ENCODE data around the gene YIPF3. TPM values are rescaled to one million over a fixed set of nuclear protein-coding genes. Genes with fewer than 3 reads are reported as not detected.

YIPF3 gene
- polyA plus RNA-seq, 1 of the 3 experiments (the other 2 are of a cell fraction), result 219 TPM

- 63% methylated on average over 9 of the region's 10 CpGs for WGBS (ENCODE audit: low lambda C conversion rate)
- TF ChIP-seq MXI1 (IDR thresholded peaks at IDR 0.05; ENCODE audit: low read depth, low read length), result peak; percentile 29; the same call in 1 of the 2 replicates
- TF ChIP-seq MAX (IDR thresholded peaks at IDR 0.05; ENCODE audit: low read depth), result peak; percentile 55; the same call in 1 of the 2 replicates
- TF ChIP-seq RFX5 (IDR thresholded peaks at IDR 0.05; ENCODE audit: low read length), result no peak
- no peak for TF ChIP-seq POLR2AphosphoS5 (IDR thresholded peaks at IDR 0.05; ENCODE audit: low read depth, low read length)
- TF ChIP-seq NFIC (IDR thresholded peaks at IDR 0.05; ENCODE audit: borderline replicate concordance), result peak; percentile 71; the same call in 1 of the 2 replicates
- peak; percentile 44; the same call in 1 of the 2 replicates for TF ChIP-seq TCF12 (IDR thresholded peaks at IDR 0.05)
- peaks cover 31% of the 10 kb centered on the region for H3K79me2 ChIP-seq (ENCODE audit: insufficient read depth)
- H3K4me1 ChIP-seq (ENCODE audit: control insufficient read depth in 1 of 2, insufficient read depth in 2 of 2, low read depth in 1 of 2, low read length in 1 of 2), result peaks cover 24 to 41% of the 10 kb centered on the region in 2 experiments
- DNase-seq, result peak; percentile 52
- H3K9ac ChIP-seq, result no peak overlapping the region
- peaks cover 35% of the 10 kb centered on the region; the same call in 1 of the 2 replicates for H4K20me1 ChIP-seq (ENCODE audit: insufficient read depth)
- H3K4me2 ChIP-seq, result peak overlapping the region; percentile 33
- ChIA-PET POLR2A (interaction anchor here (1.3 to 2.1 kb wide), 2 partner anchors 15 kb away, joined by 4 to 8 read pairs; partner anchors contain the start of gene TJAP1), CTCF (interaction anchor here (1.2 to 22.4 kb wide), 6 partner anchors 14 to 263 kb away, joined by 3 to 382 read pairs (median 13); partner anchors contain the start of genes DLK2, DNPH1 and LRRC73)
- H3K36me3 ChIP-seq (replicated peaks in 1 of 2; ENCODE audit: control insufficient read depth in 1 of 2, insufficient read depth in 2 of 2, low read length in 1 of 2), result no peaks in the 10 kb centered on the region
- H3K9me3 ChIP-seq, result no peaks in the 10 kb centered on the region
- H3K4me3 ChIP-seq (ENCODE audit: low read depth in 2 of 2, low read length in 1 of 2), result no peak overlapping the region
- H3K9me2 ChIP-seq, result no peaks in the 10 kb centered on the region
- no peak overlapping the region for H2AFZ ChIP-seq (ENCODE audit: low read depth)
- peak overlapping the region in 1 of 2 experiments; percentile 80; a peak in 2 of 4 replicates for H3K27ac ChIP-seq (ENCODE audit: low read depth in 2 of 2, low read length in 1 of 2)
- H3F3A ChIP-seq (replicated peaks; ENCODE audit: insufficient read depth), result no peaks in the 10 kb centered on the region
- H3K27me3 ChIP-seq (ENCODE audit: insufficient read depth), result no peaks in the 10 kb centered on the region
Measured at GRCh38 chr6:43491750-43492661, 24.7 kb downstream of the YIPF3 start.

- ChIA-PET CTCF (interaction anchor here (1.4 to 22.4 kb wide), 4 partner anchors 16 to 104 kb away, joined by 4 to 382 read pairs (median 108); partner anchors contain the start of genes DLK2 and LRRC73), POLR2A (interaction anchor here (1.7 to 2.0 kb wide), 2 partner anchors 34 to 46 kb away, joined by 5 read pairs; no protein-coding TSS in a partner anchor)
- DNase-seq, result no peak
- Histone ChIP-seq H3K27me3 (ENCODE audit: insufficient read depth) (no peaks in the 10 kb centered on the region), H3K9me2 (no peaks in the 10 kb centered on the region), H3K9me3 (no peaks in the 10 kb centered on the region), H3K9ac (no peak overlapping the region), H2AFZ (ENCODE audit: low read depth) (no peak overlapping the region), H3K4me2 (no peak overlapping the region), H3F3A (replicated peaks; ENCODE audit: insufficient read depth) (no peaks in the 10 kb centered on the region), H4K20me1 (ENCODE audit: insufficient read depth) (peaks cover 35% of the 10 kb centered on the region; the same call in 1 of the 2 replicates), H3K36me3 (replicated peaks in 1 of 2; ENCODE audit: control insufficient read depth in 1 of 2, insufficient read depth in 2 of 2, low read length in 1 of 2) (no peaks in the 10 kb centered on the region), H3K4me3 (ENCODE audit: low read depth in 2 of 2, low read length in 1 of 2) (no peak overlapping the region), H3K4me1 (ENCODE audit: control insufficient read depth in 1 of 2, insufficient read depth in 2 of 2, low read depth in 1 of 2, low read length in 1 of 2) (peaks cover 24 to 27% of the 10 kb centered on the region in 2 experiments), H3K79me2 (ENCODE audit: insufficient read depth) (peaks cover 43% of the 10 kb centered on the region), H3K27ac (ENCODE audit: low read depth in 2 of 2, low read length in 1 of 2) (no peak overlapping the region; a peak in 1 of 4 replicates)
- WGBS (ENCODE audit: low lambda C conversion rate), result 94% methylated on average over 4 of the region's 6 CpGs
- no peak for TF ChIP-seq ELF1 (IDR thresholded peaks at IDR 0.05)
Measured at GRCh38 chr6:43490523-43490939, 26.2 kb downstream of the YIPF3 start.

Measured in SK-N-SH (cell line).